NB4 (cell line): ENCODE measurements around the gene DIAPH3.

ENCODE experiments used
- MYC ChIP-seq: IDR thresholded peaks from 2 replicates; pipeline ENCODE4 v1.6.1; 2011; ENCODE audit warnings: low read depth, low read length
- POLR2A ChIP-seq: IDR thresholded peaks from 2 replicates; pipeline ENCODE4 v1.6.1; 2011; ENCODE audit warnings: mild to moderate bottlenecking; ENCODE audit not compliant: insufficient read length; ENCODE audit errors: extremely low read depth
- TF ChIP-seq, protein P1 (sequence below): IDR thresholded peaks from one replicate; pipeline ENCODE4 v1.5.1; 2012; ENCODE audit warnings: low read depth, low read length
- TF ChIP-seq, protein P2 (sequence below): IDR thresholded peaks from 2 replicates; pipeline ENCODE4 v1.6.1; 2011; ENCODE audit warnings: low read depth, low read length

DNA sequence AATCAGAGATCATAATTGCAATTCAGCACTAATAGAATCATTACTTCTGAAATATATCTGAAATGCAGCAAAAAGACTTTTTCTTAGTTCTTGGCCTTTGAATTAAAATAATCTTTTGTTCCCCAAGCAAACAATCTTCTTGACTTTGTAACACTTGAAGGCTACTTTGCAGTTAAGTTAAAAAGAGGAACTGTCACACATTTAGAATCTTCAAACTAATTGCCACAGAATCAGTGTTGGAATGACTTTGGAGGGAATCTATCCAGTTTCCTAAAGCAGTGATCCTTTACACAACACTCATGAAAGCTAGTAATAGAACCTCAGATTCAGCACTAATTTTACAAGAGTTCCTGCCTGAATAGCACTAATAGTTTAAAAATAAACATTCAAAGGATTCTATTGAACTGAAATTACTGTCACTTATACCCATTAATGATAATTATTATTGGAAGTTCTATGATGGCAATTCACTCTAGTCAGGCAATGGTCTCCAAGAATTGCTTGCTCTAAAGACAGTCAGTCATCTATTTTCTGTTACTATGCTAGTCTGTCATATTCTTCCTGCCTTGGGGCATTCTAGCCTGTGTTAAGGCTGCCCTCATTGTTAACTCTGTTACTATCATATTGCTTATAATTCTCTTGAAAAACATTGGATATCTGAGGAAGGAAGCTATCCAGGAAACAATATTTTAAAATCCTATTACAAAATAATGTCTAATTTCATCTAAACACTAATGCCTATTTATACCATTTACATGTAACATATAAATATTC, 362.4 kb downstream of the DIAPH3 start:
- TF ChIP-seq, protein P1, sequence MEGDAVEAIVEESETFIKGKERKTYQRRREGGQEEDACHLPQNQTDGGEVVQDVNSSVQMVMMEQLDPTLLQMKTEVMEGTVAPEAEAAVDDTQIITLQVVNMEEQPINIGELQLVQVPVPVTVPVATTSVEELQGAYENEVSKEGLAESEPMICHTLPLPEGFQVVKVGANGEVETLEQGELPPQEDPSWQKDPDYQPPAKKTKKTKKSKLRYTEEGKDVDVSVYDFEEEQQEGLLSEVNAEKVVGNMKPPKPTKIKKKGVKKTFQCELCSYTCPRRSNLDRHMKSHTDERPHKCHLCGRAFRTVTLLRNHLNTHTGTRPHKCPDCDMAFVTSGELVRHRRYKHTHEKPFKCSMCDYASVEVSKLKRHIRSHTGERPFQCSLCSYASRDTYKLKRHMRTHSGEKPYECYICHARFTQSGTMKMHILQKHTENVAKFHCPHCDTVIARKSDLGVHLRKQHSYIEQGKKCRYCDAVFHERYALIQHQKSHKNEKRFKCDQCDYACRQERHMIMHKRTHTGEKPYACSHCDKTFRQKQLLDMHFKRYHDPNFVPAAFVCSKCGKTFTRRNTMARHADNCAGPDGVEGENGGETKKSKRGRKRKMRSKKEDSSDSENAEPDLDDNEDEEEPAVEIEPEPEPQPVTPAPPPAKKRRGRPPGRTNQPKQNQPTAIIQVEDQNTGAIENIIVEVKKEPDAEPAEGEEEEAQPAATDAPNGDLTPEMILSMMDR, result no peak
- no peak for TF ChIP-seq POLR2A
- TF ChIP-seq, protein P2, sequence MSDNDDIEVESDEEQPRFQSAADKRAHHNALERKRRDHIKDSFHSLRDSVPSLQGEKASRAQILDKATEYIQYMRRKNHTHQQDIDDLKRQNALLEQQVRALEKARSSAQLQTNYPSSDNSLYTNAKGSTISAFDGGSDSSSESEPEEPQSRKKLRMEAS, result no peak
- no peak for TF ChIP-seq MYC
